ENCODE data around the gene ANTXR1. TPM values are rescaled to one million over a fixed set of nuclear protein-coding genes. Genes with fewer than 3 reads are reported as not detected.

The ANTXR1 gene
- total RNA-seq, 1 experiment from 2014 or later, result 37.3 TPM

GRCh38 chr2:69203166-69203985 is 190.4 kb downstream of the ANTXR1 start:
- H4K5ac ChIP-seq (ENCODE audit: insufficient read length, low read depth, low read length), result no peak overlapping the region
- peaks cover 17 to 20% (median 18%) of the 10 kb centered on the region in 3 experiments for H3K36me3 Mint-ChIP-seq (ENCODE audit: insufficient read depth in 1 of 3, low read depth in 3 of 3)
- DNase-seq, result no peak
- no CpG with 5 or more reads among the region's 4 CpGs for WGBS (ENCODE audit: extremely low coverage, insufficient read length, low lambda C conversion rate)
- H3K23me2 ChIP-seq (ENCODE audit: insufficient read length, low read depth, low read length, poor library complexity, severe bottlenecking), result no peaks in the 10 kb centered on the region
- no peak overlapping the region for H2BK12ac ChIP-seq (ENCODE audit: insufficient read length, low read depth, low read length)
- no peak overlapping the region for H3T11ph ChIP-seq (ENCODE audit: low read length)
- no peak overlapping the region for H3K4me3 Mint-ChIP-seq
- no peak overlapping the region for H4K91ac ChIP-seq (ENCODE audit: insufficient read length, low read depth, low read length)
- no peak overlapping the region for H2AFZ ChIP-seq (ENCODE audit: low read length)
- H3K79me2 ChIP-seq (ENCODE audit: insufficient read depth, low read length), result no peaks in the 10 kb centered on the region
- H4K20me1 ChIP-seq (ENCODE audit: control insufficient read depth, insufficient read depth, insufficient read length), result no peaks in the 10 kb centered on the region
- no peaks in the 10 kb centered on the region for H3K27me3 Mint-ChIP-seq (ENCODE audit: low read depth)
- no peak overlapping the region for H3K4ac ChIP-seq (ENCODE audit: low read depth, low read length)
- H2BK5ac ChIP-seq (ENCODE audit: insufficient read length, low read length), result no peak overlapping the region
- no peak overlapping the region for H4K8ac ChIP-seq (replicated peaks; ENCODE audit: insufficient read length, low read depth, low read length)
- H3K4me1 ChIP-seq (ENCODE audit: insufficient read depth, low read length), result no peaks in the 10 kb centered on the region
- peaks cover 9 to 12% of the 10 kb centered on the region in 2 experiments for H3K9me3 Mint-ChIP-seq
- no peaks in the 10 kb centered on the region for H3K27me3 ChIP-seq (ENCODE audit: insufficient read depth, low read length)
- H3K27ac ChIP-seq (ENCODE audit: insufficient read length, low read depth, low read length), result no peak overlapping the region
- no peaks in the 10 kb centered on the region for H3K9me3 ChIP-seq (ENCODE audit: control insufficient read depth, low read depth, low read length)
- no peak overlapping the region for H3K9ac ChIP-seq (ENCODE audit: extremely low read depth, insufficient read length, low read length)
- peaks cover 3 to 9% of the 10 kb centered on the region in 2 experiments; a peak in 3 of 4 replicates for H3K4me1 Mint-ChIP-seq
- H3K56ac ChIP-seq (ENCODE audit: insufficient read length, low read depth, low read length), result no peak overlapping the region
- H3K27ac Mint-ChIP-seq, result no peak overlapping the region
- H3K79me1 ChIP-seq (ENCODE audit: insufficient read depth, low read depth, low read length, poor library complexity, severe bottlenecking), result no peaks in the 10 kb centered on the region
- H2BK15ac ChIP-seq (ENCODE audit: low read depth, low read length), result no peak overlapping the region
- H2BK20ac ChIP-seq (ENCODE audit: low read depth, low read length, poor library complexity, severe bottlenecking), result no peak overlapping the region
- H3K23ac ChIP-seq (ENCODE audit: insufficient read length, low read depth, low read length), result no peak overlapping the region
- no peak overlapping the region for H3K14ac ChIP-seq (ENCODE audit: insufficient read depth, low read length)
- H3K4me2 ChIP-seq (ENCODE audit: insufficient read depth, insufficient read length, low read length), result no peak overlapping the region
- no peak overlapping the region for H2BK120ac ChIP-seq (ENCODE audit: low read depth, low read length, poor library complexity, severe bottlenecking)
- no peak overlapping the region for H2AK5ac ChIP-seq (ENCODE audit: insufficient read length, low read length)
- no peak overlapping the region for H3K18ac ChIP-seq (ENCODE audit: insufficient read length, low read depth, low read length)
- no peak for TF ChIP-seq CTCF (conservative IDR thresholded peaks at IDR 0.05)
